ENCODE results near the gene ADAT3. TPM values are rescaled to one million over a fixed set of nuclear protein-coding genes. Genes with fewer than 3 reads are reported as not detected.

The ADAT3 gene
- total and polyA plus RNA-seq, 2 experiments from 2014 or later: 2.4 to 11.0 TPM

- H3K27ac ChIP-seq: no peak overlapping the region
- WGBS (ENCODE audit: low lambda C conversion rate, missing lambda C conversion rate): 98% methylated on average over 28 of the region's 37 CpGs
Measured at GRCh38 chr19:1911995-1912394, 6.8 kb downstream of the ADAT3 start.

GRCh38 chr19:1912760-1913505, 7.7 kb downstream of the ADAT3 start:
- 98% methylated on average over 60 of the region's 77 CpGs for WGBS (ENCODE audit: low lambda C conversion rate, missing lambda C conversion rate)
- peaks cover 45% of the 10 kb centered on the region for H4K20me1 ChIP-seq (ENCODE audit: insufficient read depth, poor library complexity, severe bottlenecking)
- no peaks in the 10 kb centered on the region for H3K27me3 ChIP-seq
- no peaks in the 10 kb centered on the region for H3K36me3 ChIP-seq (replicated peaks; ENCODE audit: insufficient read depth, low read depth)
- no peak for DNase-seq (ENCODE audit: low spot score)
- H3K79me2 ChIP-seq: peaks cover 65% of the 10 kb centered on the region
- H3K4me1 ChIP-seq (ENCODE audit: insufficient read depth): peaks cover 3% of the 10 kb centered on the region
- H3K4me3 ChIP-seq: no peak overlapping the region
- no peaks in the 10 kb centered on the region for H3K9me2 ChIP-seq (replicated peaks; ENCODE audit: insufficient read depth)
- H2AFZ ChIP-seq: no peak overlapping the region
- H3K27ac ChIP-seq: no peak overlapping the region
- H3K4me2 ChIP-seq: no peak overlapping the region
- TF ChIP-seq EZH2 (IDR thresholded peaks at IDR 0.05; ENCODE audit: borderline replicate concordance): no peak
- no peaks in the 10 kb centered on the region for H3K9me3 ChIP-seq (ENCODE audit: low read depth)

More at GRCh38 chr19:1911995-1912394, 6.8 kb downstream of the ADAT3 start:
- TF ChIP-seq, protein P1, sequence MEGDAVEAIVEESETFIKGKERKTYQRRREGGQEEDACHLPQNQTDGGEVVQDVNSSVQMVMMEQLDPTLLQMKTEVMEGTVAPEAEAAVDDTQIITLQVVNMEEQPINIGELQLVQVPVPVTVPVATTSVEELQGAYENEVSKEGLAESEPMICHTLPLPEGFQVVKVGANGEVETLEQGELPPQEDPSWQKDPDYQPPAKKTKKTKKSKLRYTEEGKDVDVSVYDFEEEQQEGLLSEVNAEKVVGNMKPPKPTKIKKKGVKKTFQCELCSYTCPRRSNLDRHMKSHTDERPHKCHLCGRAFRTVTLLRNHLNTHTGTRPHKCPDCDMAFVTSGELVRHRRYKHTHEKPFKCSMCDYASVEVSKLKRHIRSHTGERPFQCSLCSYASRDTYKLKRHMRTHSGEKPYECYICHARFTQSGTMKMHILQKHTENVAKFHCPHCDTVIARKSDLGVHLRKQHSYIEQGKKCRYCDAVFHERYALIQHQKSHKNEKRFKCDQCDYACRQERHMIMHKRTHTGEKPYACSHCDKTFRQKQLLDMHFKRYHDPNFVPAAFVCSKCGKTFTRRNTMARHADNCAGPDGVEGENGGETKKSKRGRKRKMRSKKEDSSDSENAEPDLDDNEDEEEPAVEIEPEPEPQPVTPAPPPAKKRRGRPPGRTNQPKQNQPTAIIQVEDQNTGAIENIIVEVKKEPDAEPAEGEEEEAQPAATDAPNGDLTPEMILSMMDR (IDR thresholded peaks at IDR 0.05; ENCODE audit: poor library complexity): no peak
- no peak for TF ChIP-seq EZH2phosphoT487 (IDR thresholded peaks at IDR 0.05; ENCODE audit: low read depth, severe bottlenecking, unreplicated experiment)
- TF ChIP-seq EZH2 (IDR thresholded peaks at IDR 0.05; ENCODE audit: borderline replicate concordance): no peak
- H3K4me1 ChIP-seq (ENCODE audit: insufficient read depth): peaks cover 6% of the 10 kb centered on the region
- no peaks in the 10 kb centered on the region for H3K9me2 ChIP-seq (replicated peaks; ENCODE audit: insufficient read depth)
- no peak overlapping the region for H3K4me2 ChIP-seq
- no peaks in the 10 kb centered on the region for H3K9me3 ChIP-seq (ENCODE audit: low read depth)
- H3K4me3 ChIP-seq: no peak overlapping the region
- no peaks in the 10 kb centered on the region for H3K36me3 ChIP-seq (replicated peaks; ENCODE audit: insufficient read depth, low read depth)
- H4K20me1 ChIP-seq (ENCODE audit: insufficient read depth, poor library complexity, severe bottlenecking): peaks cover 50% of the 10 kb centered on the region
- H3K79me2 ChIP-seq: peaks cover 74% of the 10 kb centered on the region
- no peak for DNase-seq (ENCODE audit: low spot score)
- no peak overlapping the region for H2AFZ ChIP-seq
- H3K27me3 ChIP-seq: no peaks in the 10 kb centered on the region

DNA sequence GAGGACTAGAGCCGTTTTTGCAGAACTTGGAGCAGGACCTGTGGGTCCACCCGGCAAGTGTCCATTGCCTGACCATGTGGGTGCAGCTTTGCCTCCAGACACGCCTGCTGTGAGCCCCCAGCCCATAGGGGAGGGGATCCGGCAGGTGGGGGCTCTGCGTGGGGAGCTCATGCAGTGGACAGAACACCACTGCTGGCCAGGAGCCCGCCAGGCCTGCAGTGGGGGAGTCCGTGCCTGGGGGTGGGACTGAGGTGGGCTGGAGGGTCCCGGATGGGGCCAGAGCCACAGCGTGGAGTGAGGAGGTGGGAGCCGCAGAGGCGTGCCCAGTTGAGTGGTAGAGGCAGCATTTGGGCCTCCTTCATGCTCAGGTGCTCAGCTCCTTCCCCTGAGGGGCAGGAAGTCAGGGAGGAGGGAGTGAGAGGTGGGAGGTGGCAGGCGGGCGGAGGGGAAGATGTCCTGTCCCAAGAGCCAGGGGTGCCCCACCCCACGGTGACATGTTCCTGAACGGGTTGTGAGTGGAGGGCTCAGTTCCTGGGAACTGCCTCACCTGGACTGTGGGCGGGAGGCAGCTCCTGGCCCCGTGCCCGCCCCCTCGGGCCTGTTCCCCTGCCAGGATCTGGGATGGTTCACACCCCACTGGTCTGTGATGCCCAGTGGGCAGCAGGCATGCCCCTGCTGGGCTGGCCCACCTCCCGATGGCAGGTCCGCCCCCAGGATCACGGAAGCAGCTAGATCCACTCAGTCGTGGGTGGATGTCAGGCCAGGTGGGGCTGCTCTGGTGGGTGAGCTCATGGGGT, 8.8 kb downstream of the ADAT3 start:
- Histone ChIP-seq H3K4me1 (ENCODE audit: insufficient read depth) (peaks cover 3% of the 10 kb centered on the region), H3K9me2 (replicated peaks; ENCODE audit: insufficient read depth) (no peaks in the 10 kb centered on the region), H2AFZ (no peak overlapping the region), H3K79me2 (peaks cover 54% of the 10 kb centered on the region), H4K20me1 (ENCODE audit: insufficient read depth, poor library complexity, severe bottlenecking) (peaks cover 36% of the 10 kb centered on the region), H3K36me3 (replicated peaks; ENCODE audit: insufficient read depth, low read depth) (no peaks in the 10 kb centered on the region), H3K27me3 (no peaks in the 10 kb centered on the region), H3K4me3 (no peak overlapping the region), H3K9me3 (ENCODE audit: low read depth) (no peaks in the 10 kb centered on the region), H3K4me2 (no peak overlapping the region), H3K27ac (no peak overlapping the region)
- DNase-seq (ENCODE audit: low spot score): no peak
- TF ChIP-seq EZH2 (IDR thresholded peaks at IDR 0.05; ENCODE audit: borderline replicate concordance): no peak
- TF ChIP-seq EZH2phosphoT487 (IDR thresholded peaks at IDR 0.05; ENCODE audit: low read depth, severe bottlenecking, unreplicated experiment): no peak
- TF ChIP-seq, protein P1 (IDR thresholded peaks at IDR 0.05; ENCODE audit: poor library complexity): no peak
- WGBS (ENCODE audit: low lambda C conversion rate, missing lambda C conversion rate): 97% methylated on average over 14 of the region's 23 CpGs

- Histone ChIP-seq H3K4me1 (ENCODE audit: insufficient read depth) (peaks cover under 1% of the 10 kb centered on the region), H4K20me1 (ENCODE audit: insufficient read depth, poor library complexity, severe bottlenecking) (peaks cover 28% of the 10 kb centered on the region), H2AFZ (no peak overlapping the region), H3K36me3 (replicated peaks; ENCODE audit: insufficient read depth, low read depth) (no peaks in the 10 kb centered on the region), H3K9me2 (replicated peaks; ENCODE audit: insufficient read depth) (no peaks in the 10 kb centered on the region), H3K4me2 (no peak overlapping the region), H3K27me3 (no peaks in the 10 kb centered on the region), H3K79me2 (peaks cover 45% of the 10 kb centered on the region), H3K9me3 (ENCODE audit: low read depth) (no peaks in the 10 kb centered on the region), H3K27ac (no peak overlapping the region), H3K4me3 (no peak overlapping the region)
- TF ChIP-seq EZH2 (IDR thresholded peaks at IDR 0.05; ENCODE audit: borderline replicate concordance) (no peak), EZH2phosphoT487 (IDR thresholded peaks at IDR 0.05; ENCODE audit: low read depth, severe bottlenecking, unreplicated experiment) (no peak)
- TF ChIP-seq, protein P1 (IDR thresholded peaks at IDR 0.05; ENCODE audit: poor library complexity): no peak
- DNase-seq (ENCODE audit: low spot score): no peak
- 97% methylated on average over 21 of the region's 23 CpGs for WGBS (ENCODE audit: low lambda C conversion rate, missing lambda C conversion rate)
Measured at GRCh38 chr19:1914826-1915341, 9.7 kb downstream of the ADAT3 start.
